Measurements from ENCODE around the gene TAX1BP3.
"Not testable (repeated sequence)": the region's sequence is repeated elsewhere in the genome, so short reads cannot be mapped to it uniquely, and the experiment has no call there.

The TAX1BP3 gene

DNA sequence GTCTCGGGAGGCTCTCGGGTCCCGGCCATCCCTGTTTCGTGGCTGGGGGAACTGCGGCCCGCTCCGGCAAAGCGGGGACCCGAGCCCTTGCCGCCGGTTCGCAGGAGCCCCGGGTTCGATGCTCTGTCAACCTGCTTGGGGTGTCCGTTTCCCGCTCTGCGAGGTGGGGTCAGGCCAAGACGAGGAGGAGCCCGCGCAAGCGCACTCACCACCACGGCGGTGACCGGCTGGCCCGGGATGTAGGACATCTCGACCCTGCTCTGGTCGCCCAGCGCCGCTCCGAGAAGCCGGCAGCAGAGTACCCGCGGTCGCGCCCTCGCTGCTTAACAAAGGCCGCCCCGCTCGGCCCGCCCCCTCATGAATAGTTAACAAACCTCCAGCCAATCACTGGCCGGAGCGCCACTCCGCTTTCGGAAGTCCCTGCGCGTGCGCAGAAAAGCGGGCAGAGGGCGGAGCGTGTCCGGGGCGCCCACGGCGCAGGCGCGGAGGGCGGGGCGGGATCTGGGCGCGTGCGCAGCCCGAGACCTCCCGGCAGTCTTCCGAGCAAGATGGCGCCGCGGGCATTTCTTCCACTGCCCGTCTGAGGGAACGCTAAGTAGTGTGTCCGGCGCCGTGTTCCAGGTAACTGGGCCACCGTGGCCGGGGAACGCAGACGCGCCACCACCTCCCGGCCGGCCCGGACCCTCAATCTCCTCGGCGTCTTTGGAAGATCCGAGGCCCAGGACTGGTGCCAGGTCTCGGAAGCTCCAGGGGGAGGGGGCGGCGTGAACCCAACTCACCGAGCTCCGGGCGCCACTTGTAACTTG lies at the start of gene TAX1BP3, which contains the start of gene EMC6:
Gene TAX1BP3, minus strand, starts transcription at position 300 of the 806 bp plus-strand sequence. Its CDS starts 52 bp downstream, at position 248.
Gene EMC6, plus strand, starts transcription at position 534 of the 806 bp plus-strand sequence. CDS start 335 bp downstream, outside the sequence.
- DNase-seq = peak; percentile 98

GRCh38 chr17:3715296-3715695 lies 46.9 kb upstream of the TAX1BP3 start:
- no peak for DNase-seq

DNA sequence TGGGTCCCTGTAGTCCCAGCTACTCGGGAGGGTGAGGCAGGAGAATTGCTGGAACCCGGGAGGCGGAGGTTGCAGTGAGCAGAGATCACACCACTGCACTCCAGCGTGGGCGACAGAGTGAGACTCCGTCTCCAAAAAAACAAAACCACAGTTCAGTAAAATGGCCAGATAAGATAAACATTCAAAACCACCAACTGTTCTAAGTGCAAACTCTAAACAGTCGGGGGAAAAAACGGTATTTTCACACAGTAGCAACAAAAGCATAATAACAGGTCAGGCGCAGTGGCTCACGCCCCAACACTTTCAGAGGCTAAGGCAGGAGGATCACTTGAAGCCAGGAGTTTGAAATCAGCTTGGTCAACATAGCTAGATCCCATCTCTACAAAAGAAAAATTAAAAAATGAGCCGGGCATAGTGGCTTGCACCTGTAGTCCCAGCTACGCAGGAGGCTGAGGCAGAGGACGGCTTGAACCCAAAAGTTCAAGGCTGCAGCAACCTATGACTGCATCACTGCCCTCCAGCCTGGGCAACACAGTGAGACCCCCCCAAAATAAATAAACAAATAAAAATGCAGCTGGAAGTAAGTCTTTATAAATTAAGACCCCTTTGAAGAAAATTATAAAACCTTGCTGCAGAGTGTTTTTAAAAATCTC lies 44.6 kb upstream of the TAX1BP3 start:
- peak; percentile 24 for DNase-seq

DNA sequence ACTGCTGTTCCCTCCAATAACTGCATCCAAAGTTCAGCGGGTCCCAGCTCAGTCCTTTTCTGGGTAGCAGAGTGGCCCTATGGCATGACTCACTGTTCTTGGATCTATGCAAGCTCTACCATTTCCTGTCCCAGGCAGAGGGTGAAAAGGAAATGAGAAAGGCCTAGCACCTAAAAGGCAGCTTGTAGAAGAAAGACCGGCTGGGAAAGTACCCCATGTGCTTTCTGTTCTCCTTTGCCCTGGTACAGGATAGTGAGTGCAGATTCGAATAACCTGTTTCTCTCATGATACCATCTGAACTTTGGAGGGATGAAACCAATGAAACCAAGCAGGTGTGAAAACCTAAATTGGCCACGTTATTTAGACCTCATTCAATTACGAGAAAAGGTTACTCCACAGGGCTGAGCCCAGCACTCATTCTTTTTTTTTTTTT lies 42.6 kb upstream of the TAX1BP3 start:
- DNase-seq = peak; percentile 43

- DNase-seq = no peak
Measured at GRCh38 chr17:3708366-3708765, 40.0 kb upstream of the TAX1BP3 start.

- not testable (repeated sequence) for DNase-seq
Measured at GRCh38 chr17:3705718-3705984, 37.3 kb upstream of the TAX1BP3 start.

DNA sequence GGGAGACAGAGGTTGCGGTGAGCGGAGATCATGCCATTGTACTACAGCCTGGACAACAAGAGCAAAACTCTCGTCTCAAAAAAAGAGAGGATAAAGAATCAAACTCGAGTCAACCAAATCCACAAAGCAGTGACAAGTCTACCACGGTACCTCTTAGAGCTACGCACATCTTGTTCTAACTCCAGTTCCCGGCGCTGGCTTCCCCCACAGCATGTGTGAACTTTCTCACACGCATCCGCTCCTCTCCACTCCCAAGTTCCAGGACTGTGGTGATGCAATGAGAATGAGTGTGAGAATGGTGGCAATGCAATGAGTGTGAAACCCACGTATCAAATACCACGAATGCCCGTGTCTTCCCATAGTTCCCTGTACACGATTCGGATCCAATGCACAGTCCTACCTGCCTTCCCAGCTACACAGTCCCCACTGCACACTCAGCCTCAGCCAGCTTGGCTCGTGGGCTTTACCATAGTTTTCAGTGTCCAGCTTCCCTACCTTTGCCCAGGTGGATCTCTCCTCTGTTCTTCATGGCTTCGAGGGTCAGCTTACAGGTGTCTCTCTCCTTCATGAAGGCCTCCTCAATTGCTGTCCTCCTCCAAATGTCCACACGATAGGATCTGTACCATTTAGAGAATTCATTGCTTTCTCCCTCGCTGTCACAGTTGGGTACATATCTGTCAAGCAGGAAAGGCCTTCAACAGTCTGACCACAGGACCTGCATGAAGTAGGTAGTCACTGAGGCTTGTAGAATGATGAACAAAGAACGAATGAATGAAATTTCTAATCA lies 36.7 kb upstream of the TAX1BP3 start:
- DNase-seq = no peak

DNA sequence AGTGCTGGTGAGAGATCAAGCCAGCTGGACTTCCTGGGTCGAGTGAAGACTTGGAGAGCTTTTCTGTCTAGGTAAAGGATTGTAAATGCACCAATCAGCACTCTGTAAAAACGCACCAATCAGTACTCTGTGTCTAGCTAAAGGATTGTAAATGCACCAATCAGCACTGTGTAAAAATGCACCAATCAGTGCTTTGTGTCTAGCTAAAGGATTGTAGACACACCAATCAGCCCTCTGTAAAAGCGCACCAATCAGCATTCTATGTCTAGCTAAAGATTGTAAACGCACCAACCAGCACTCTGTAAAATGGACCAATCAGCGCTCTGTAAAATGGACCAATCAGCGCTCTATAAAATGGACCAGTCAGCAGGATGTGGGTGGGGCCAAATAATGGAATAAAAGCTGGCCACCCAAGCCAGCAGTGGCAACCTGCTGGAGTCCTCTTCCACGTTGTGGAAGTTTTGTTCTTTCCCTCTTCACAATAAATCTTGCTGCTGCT lies 33.7 kb upstream of the TAX1BP3 start:
- DNase-seq = not testable (repeated sequence)

DNA sequence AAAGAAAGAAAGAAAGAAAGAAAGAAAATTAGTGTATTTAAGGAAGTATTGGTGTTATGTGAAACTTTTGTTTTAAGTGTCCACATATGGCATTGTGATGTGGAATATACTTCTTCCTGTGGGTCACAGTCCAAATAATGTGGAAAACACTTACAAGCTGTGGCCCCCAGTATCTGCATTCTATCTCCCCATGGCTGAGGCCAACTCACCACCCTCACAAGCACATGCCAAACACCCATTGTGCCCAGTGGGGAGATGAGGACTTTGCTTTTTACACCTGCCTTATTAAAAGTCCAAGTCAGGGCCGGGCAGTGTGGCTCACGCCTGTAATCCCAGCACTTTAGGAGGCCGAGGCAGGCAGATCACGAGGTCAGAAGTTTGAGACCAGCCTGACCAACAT lies 31.6 kb upstream of the TAX1BP3 start:
- no peak for DNase-seq

DNA sequence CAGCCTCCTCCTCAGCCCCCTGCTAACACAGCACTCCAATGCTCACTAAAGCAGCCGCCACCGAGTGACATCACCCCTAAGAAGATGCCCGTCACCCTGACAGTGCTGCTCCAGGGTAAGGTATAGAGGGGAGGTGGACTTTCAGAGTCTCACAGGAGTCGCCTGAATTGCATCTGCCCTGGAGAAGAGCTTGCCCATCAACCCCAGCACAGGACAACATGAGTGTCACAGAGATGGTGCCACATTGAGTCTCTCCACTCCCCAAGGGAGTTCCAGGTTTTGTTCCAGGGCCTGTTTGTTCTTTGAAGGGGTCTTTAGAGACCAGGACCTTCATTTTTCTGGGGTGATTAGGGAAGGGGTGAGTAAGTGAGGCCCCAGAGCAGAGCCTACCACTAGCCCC lies 29.8 kb upstream of the TAX1BP3 start:
- no peak for DNase-seq

DNA sequence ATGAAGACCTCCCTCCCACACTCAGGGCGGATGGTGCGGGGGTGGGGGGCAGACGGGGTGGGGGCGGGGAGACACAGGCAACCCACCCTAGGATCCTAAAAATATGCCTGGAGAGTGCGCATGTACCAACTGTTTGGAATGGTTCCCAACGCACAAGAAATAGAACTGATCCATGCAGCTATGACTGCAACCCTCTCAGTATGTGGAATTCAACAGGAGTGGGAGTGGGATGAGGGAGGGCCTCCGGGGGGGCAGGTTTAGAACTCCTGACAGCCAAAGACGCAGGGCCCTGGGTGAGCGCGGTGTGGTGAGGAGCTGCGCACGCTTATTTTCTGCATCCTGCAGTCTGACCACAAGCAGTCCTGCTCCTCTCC lies 28.7 kb upstream of the TAX1BP3 start:
- DNase-seq = no peak

GRCh38 chr17:3695723-3696411 lies 27.5 kb upstream of the TAX1BP3 start, which contains the start of gene P2RX5:
Gene P2RX5 (minus strand): TSS chr17:3696155. CDS start chr17:3696005, 150 bp downstream.
- peak; percentile 40 for DNase-seq

- no peak for DNase-seq
Measured at GRCh38 chr17:3695129-3695722, 26.8 kb upstream of the TAX1BP3 start.

DNA sequence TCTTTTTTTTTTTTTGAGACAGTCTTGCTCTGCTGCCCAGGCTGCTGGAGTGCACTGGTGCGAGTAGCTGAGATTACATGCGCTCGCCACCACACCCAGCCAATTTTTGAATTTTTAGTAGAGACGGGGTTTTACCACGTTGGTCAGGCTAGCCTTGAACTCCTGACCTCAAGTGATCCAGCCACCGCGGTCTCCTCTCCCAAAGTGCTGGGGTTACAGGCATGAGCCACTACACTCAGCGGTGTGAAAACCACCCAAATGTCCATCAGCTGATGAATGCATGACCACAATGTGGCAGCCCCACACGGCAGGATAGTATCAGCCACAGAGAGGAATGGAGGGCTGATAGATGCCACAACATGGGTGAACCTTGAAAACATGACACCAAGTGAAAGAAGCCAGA lies 25.5 kb upstream of the TAX1BP3 start:
- DNase-seq = no peak

DNA sequence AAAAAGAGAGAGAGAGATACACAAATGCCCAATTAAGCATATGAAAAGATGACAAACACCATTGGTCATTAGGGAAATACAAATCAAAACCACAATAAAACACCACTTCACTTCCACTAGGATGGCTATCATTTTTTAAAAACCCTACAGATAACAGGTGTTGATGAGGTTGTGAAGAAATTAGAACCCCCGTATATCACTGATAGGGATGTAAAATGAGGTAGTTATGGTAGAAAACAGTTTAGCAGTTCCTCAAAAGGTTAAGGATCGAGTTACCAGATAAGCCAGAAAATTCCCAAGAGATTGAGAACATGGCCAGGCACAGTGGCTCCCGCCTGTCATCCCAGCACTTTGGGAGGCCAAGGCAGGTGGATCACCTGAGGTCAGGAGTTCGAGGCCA lies 24.8 kb upstream of the TAX1BP3 start:
- DNase-seq = no peak

GRCh38 chr17:3692346-3692745 lies 24.0 kb upstream of the TAX1BP3 start:
- DNase-seq = no peak

GRCh38 chr17:3691617-3692067 lies 23.3 kb upstream of the TAX1BP3 start:
- DNase-seq = no peak

DNA sequence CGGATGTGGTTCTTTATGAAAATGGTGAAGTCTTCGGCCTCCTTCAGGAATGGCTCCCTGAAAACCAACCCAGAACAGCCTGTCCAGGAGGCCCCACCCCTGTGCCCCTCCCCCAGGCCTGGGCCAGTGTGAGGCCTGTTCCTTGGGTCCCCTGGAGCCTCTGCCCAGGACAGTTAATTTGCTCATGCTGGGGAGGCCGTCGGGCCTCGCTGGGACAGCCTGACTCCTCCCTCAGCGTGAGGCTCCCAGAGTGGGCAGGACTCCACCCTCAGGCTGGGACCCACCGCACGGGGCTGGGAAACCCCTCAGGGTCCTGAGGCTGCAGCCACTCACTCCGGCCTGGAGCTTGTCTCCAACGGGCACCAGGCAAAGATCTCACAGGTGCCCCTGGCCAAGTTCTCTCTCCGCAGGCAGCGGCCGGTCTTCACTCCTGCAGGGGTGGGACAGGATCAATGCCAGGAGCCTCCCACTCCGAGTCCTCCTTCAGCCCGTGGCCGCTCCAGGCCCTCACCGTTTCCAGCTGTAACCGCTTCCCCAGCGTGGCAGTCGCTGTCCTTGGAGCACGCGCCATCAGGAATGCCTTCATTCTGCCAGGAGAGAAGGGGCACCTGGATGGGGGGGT lies 21.8 kb upstream of the TAX1BP3 start:
- no peak for DNase-seq

- no peak for DNase-seq
Measured at GRCh38 chr17:3689262-3690093, 21.1 kb upstream of the TAX1BP3 start.

DNA sequence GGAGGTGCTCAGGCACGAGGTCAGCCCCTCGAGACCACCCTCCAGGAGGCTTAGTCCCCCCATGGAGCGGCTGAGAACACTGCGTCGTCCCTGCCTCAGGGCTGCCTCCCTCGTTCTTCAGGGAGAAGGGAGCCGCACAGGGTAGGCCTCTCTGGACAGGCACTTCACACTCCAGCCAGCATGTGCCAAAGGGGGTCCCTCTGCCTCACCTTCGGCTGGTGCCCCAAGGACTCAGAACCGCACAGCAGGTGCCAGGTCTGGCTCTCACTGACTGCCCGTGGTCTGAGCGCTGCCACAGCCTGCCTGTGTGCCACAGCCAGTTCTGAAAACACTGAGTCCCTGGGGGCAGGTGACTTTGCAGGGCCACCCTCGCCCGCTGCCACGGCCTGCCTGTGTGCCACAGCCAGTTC lies 20.5 kb upstream of the TAX1BP3 start:
- no peak for DNase-seq

GRCh38 chr17:3688027-3688553 lies 19.7 kb upstream of the TAX1BP3 start:
- no peak for DNase-seq
